Astrocyte of the hippocampus (primary cell): ENCODE data around the gene KANK4.
A peak's percentile ranks its signal among the peaks of the same experiment; 100 is the strongest.

Experiments used
- DNase-seq: peaks from one replicate; pipeline ENCODE4 v3.0.0; 2011; ENCODE audit warnings: low read depth, low spot score

Gene KANK4

GRCh38 chr1:62207187-62207586 lies 112.0 kb downstream of the KANK4 start:
- no peak for DNase-seq

DNA sequence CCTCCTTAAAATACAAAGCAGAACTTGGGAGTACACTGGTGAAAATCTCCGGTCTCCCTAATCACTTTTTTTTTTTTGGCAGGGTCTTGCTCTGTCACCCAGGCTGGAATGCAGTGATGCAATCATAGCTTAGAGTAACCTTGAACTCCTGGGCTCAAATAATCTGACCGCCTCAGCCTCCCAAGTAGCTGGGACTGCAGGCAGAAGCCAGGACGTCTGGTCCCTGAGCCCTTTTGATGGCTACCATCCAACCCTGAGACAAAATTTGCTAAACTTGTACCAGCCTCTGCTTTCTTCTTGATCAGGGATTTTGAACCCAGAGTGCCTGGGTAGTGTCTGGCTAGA lies 120.5 kb downstream of the KANK4 start:
- DNase-seq = peak; percentile 20

DNA sequence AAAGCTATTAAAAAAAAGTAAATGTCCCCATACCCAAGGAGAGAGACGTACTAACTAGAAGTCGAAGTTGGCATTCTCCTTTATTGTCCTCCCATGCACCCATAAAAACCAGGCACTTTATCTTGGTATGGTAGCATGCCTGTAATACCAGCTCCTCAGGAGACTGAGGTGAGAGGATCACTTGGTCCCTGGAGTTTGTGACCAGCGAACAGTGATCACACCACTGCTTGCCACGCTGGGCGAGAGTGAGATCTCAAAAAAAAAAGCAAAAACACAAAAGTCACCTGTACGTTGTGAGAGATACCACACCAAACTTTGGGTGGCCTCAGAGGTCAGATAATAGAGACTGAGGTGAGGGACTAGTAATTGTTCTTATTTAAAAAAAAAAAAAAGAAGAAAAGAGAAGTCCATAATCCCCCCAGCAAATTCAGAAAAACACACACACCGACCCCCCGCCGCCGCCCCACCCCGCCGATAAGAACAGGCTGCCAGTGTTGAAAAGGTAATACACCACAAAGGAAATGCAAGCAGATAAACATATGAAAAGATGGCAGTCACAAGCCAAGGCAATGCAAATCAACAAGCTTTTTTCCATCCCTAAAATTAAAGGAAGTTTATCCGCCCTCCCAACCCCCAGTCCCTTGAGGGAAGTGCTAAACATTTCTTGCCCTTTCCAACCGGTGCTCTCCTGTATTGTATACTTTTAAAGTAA lies 121.0 kb downstream of the KANK4 start:
- DNase-seq = no peak

DNA sequence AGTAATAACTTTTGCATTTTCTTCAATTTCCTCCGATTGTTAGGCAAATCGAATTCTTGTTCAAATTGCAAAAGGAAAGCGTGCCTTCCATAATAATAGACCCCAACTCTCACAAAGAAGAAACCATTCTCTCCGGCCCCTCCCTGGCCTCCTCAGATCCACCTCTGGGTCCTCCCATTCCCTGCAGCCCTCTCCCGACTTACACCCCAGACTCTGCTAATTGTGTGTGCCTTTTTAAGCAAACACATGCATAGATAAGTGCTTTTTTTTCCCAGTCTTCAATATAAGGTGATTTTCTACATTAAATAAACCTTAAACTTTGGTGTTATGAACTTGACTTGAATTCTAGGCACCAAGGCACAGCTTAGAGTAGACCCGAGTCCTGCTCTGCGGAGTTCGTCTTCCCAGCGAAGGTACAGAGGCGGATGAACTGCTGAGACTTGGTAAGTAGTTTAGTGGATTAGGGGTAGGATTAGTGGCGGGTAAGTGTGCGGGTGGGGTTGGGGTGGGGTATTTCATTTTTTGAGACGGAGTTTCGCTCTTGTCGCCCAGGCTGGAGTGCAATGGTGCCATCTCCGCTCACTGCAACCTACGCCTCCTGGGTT lies 123.0 kb downstream of the KANK4 start:
- no peak for DNase-seq

DNA sequence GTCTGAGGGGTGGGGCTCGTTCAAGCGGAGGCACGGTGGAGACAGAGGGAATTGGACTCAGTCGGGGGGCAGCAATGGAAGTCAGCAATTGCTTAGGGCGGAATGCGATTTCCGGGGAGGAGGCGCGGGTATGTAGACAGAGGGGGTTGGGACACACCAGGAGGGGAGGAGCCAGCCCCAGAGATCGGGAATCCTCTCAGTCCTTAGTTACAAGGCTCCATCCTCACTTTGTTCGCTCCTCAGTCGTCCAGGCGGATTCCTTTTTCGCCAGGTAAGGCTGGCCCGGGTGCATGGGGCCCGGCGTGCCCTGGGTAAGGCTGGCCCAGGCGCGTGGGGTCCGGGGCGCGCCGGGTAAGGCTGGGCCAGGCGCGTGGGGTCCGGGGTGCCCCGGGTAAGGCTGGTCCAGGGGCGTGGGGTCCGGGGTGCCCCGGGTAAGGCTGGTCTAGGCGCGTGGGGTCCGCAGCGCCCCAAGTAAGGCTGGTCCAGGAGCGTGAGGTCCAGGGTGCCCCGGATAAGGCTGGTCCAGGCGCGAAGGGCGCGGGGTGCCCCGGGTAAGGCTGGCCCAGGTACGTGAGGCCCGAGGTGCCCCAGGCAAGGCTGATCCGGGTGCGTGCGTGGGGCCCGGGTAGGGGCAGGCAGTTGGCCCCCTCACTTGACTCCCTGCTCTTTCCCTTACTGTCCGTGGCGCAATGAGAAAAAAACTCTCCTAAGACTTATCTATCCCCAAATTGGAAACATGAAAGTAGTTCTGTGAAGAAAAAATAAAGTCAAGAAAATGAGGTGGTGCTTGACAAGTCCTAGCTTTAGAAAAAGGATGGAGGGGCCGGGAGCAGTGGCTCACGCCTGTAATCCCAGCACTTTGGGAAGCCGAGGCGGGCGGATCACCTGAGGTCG lies 124.3 kb downstream of the KANK4 start, which contains the start of gene L1TD1:
Gene L1TD1 (plus strand): TSS at position 199 of the 894 bp plus-strand sequence. CDS start 11,780 bp downstream, outside the sequence.
- peak; percentile 9 for DNase-seq

GRCh38 chr1:62188111-62188510 lies 131.1 kb downstream of the KANK4 start:
- no peak for DNase-seq

GRCh38 chr1:62187548-62187947 lies 131.7 kb downstream of the KANK4 start:
- no peak for DNase-seq
